GM18951 (cell line): ENCODE measurements around the gene NDE1.
"Not testable (repeated sequence)": the region's sequence is repeated elsewhere in the genome, so short reads cannot be mapped to it uniquely, and the experiment has no call there.

ENCODE experiments used
- POLR2A ChIP-seq: IDR thresholded peaks from 4 replicates; pipeline ENCODE4 v1.6.1; 2011; ENCODE audit warnings: mild to moderate bottlenecking; ENCODE audit not compliant: insufficient read length, insufficient read depth; ENCODE audit errors: extremely low read depth
- in situ Hi-C: fragments of 300-500 bp; cut with MboI; formaldehyde crosslinking; loops from one replicate; pipeline ENCODE4 v1.12.0; 2022; ENCODE audit warnings: low sequenced_read_pairs, mixed read lengths, inconsistent platforms; ENCODE audit not compliant: unreplicated experiment

NDE1 gene

GRCh38 chr16:15652293-15653001 is 2.4 kb downstream of the NDE1 start:
- in situ Hi-C loops = no loop called here

GRCh38 chr16:15653227-15653626 is 3.2 kb downstream of the NDE1 start:
- in situ Hi-C loops = no loop called here
- no peak for TF ChIP-seq POLR2A

More at GRCh38 chr16:15652293-15653001, 2.4 kb downstream of the NDE1 start:
- no peak for TF ChIP-seq POLR2A

GRCh38 chr16:15654591-15654990 is 4.5 kb downstream of the NDE1 start:
- TF ChIP-seq POLR2A = no peak
- in situ Hi-C loops = no loop called here

GRCh38 chr16:15655561-15655960 is 5.5 kb downstream of the NDE1 start:
- in situ Hi-C loops = not testable (repeated sequence)

GRCh38 chr16:15658149-15658548 is 8.1 kb downstream of the NDE1 start:
- in situ Hi-C loops = no loop called here
- no peak for TF ChIP-seq POLR2A

GRCh38 chr16:15658556-15658955 is 8.5 kb downstream of the NDE1 start:
- TF ChIP-seq POLR2A = no peak
- in situ Hi-C loops = no loop called here

GRCh38 chr16:15660203-15660601 is 10.2 kb downstream of the NDE1 start:
- TF ChIP-seq POLR2A = no peak
- in situ Hi-C loops = no loop called here

GRCh38 chr16:15665107-15665506 is 15.1 kb downstream of the NDE1 start:
- TF ChIP-seq POLR2A = no peak
- in situ Hi-C loops = no loop called here

GRCh38 chr16:15667091-15667742 is 17.2 kb downstream of the NDE1 start:
- in situ Hi-C loops = no loop called here

GRCh38 chr16:15671530-15672117 is 21.6 kb downstream of the NDE1 start:
- in situ Hi-C loops = no loop called here
- TF ChIP-seq POLR2A = no peak

More at GRCh38 chr16:15667091-15667742, 17.2 kb downstream of the NDE1 start:
- no peak for TF ChIP-seq POLR2A

GRCh38 chr16:15672127-15672513 is 22.1 kb downstream of the NDE1 start:
- in situ Hi-C loops = not testable (repeated sequence)

- in situ Hi-C loops = no loop called here
- TF ChIP-seq POLR2A = no peak
Measured at GRCh38 chr16:15672514-15673167, 22.6 kb downstream of the NDE1 start.

- in situ Hi-C loops = no loop called here
- no peak for TF ChIP-seq POLR2A
Measured at GRCh38 chr16:15674571-15674970, 24.5 kb downstream of the NDE1 start.

- in situ Hi-C loops = no loop called here
- no peak for TF ChIP-seq POLR2A
Measured at GRCh38 chr16:15676506-15676905, 26.5 kb downstream of the NDE1 start.

GRCh38 chr16:15677447-15677846 is 27.4 kb downstream of the NDE1 start:
- in situ Hi-C loops = no loop called here
- no peak for TF ChIP-seq POLR2A
